ENCODE results near the gene SPRY4.

DNA sequence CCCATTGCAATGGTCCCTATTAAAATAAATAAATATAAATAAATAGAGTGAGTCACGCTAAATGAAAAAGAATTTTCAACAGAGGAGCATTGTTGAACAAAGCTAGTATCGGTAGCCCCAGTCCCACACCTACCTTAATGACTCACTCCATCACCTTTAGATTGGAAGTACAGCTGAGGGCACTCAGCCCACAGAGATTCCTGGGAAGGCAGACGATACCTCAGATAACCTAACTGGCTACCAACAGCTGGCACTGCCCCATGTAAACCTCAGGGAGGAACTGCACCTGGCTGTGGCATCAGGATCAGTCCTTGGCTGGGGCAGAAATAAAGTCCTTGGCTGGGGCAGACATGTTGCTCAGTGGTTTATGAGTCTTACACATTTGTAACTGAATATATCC lies 49.3 kb downstream of the SPRY4 start:
- no peak for TF ChIP-seq EZH2 (optimal IDR thresholded peaks at IDR 0.05; ENCODE audit: low read depth, low read length)
- TF ChIP-seq, protein P1, sequence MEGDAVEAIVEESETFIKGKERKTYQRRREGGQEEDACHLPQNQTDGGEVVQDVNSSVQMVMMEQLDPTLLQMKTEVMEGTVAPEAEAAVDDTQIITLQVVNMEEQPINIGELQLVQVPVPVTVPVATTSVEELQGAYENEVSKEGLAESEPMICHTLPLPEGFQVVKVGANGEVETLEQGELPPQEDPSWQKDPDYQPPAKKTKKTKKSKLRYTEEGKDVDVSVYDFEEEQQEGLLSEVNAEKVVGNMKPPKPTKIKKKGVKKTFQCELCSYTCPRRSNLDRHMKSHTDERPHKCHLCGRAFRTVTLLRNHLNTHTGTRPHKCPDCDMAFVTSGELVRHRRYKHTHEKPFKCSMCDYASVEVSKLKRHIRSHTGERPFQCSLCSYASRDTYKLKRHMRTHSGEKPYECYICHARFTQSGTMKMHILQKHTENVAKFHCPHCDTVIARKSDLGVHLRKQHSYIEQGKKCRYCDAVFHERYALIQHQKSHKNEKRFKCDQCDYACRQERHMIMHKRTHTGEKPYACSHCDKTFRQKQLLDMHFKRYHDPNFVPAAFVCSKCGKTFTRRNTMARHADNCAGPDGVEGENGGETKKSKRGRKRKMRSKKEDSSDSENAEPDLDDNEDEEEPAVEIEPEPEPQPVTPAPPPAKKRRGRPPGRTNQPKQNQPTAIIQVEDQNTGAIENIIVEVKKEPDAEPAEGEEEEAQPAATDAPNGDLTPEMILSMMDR (IDR thresholded peaks at IDR 0.05; ENCODE audit: low read length) = no peak
